B cell (primary cell): Measurements from ENCODE around the gene RABGAP1L. TPM values are rescaled to one million over a fixed set of nuclear protein-coding genes. Genes with fewer than 3 reads are reported as not detected.
"Not testable (repeated sequence)": the region's sequence is repeated elsewhere in the genome, so short reads cannot be mapped to it uniquely, and the experiment has no call there.

Source experiments
- ATAC-seq: fragments of 200-7000 bp; cut with Tn5 transposase; one replicate; pipeline ENCODE4 v1.10.0; 2021; ENCODE audit warnings: low read depth, mild to moderate bottlenecking, moderate number of reproducible peaks, moderate library complexity
- CTCF ChIA-PET: fragments of 350-600 bp; sonication (Branson Sonifier 250); formaldehyde crosslinking; loops from one replicate; lab custom pipeline; 2021; ENCODE audit warnings: antibody characterized with exemption, inconsistent platforms; lab: Charles Lee
- POLR2A ChIA-PET: fragments of 350-600 bp; sonication (Branson Sonifier 250); formaldehyde crosslinking; loops from one replicate; lab custom pipeline; 2021; ENCODE audit warnings: antibody characterized with exemption; lab: Charles Lee
- DNase-seq: peaks from one replicate; pipeline ENCODE4 v3.0.0; 2013
- H2AFZ ChIP-seq: 2 replicates; pipeline ENCODE4 v1.6.1; 2012; ENCODE audit warnings: mild to moderate bottlenecking, low read depth, low read length; ENCODE audit not compliant: insufficient read depth, poor library complexity, severe bottlenecking
- H3K27ac ChIP-seq, 2 donors: 1 replicate in 1 of 2; 2 replicates in 1 of 2; pipeline ENCODE4 v1.5.1; 2012 to 2013; ENCODE audit warnings: low read length in 2 of 2, mild to moderate bottlenecking in 2 of 2, moderate library complexity in 1 of 2
- H3K27me3 ChIP-seq, 4 experiments: fragments of 200-600 bp in 1 of 4; sonication (generic) in 1 of 4; replicated peaks in 1 of 4; 1 replicate in 2 of 4; 2 replicates in 2 of 4; pipeline versions ENCODE4 v1.6.1 to v1.7.0; 2013 to 2016; ENCODE audit warnings: low read length in 3 of 4, mild to moderate bottlenecking in 2 of 4, mixed read lengths in 1 of 4, moderate library complexity in 1 of 4; ENCODE audit not compliant: insufficient read depth in 4 of 4, control insufficient read depth in 3 of 4; ENCODE audit errors: control extremely low read depth in 1 of 4
- H3K36me3 ChIP-seq, 2 experiments: replicated peaks in 1 of 2; 1 replicate in 1 of 2; 2 replicates in 1 of 2; pipeline versions ENCODE4 v1.6.1 to v1.7.1; 2013; ENCODE audit warnings: low read length in 1 of 2; ENCODE audit not compliant: insufficient read depth in 2 of 2, control insufficient read depth in 1 of 2; ENCODE audit errors: control extremely low read depth in 1 of 2, extremely low read depth in 1 of 2
- H3K4me1 ChIP-seq, 2 donors: fragments of 200-600 bp in 1 of 2; sonication (generic) in 1 of 2; 1 replicate in 1 of 2; 2 replicates in 1 of 2; pipeline versions ENCODE4 v1.5.1 to v1.6.1; 2013 to 2017; ENCODE audit warnings: low read length in 2 of 2; ENCODE audit not compliant: control insufficient read depth in 2 of 2, insufficient read depth in 2 of 2
- H3K4me2 ChIP-seq: replicated peaks from 2 replicates; pipeline ENCODE3; 2012; ENCODE audit warnings: mild to moderate bottlenecking, low read depth, low read length; ENCODE audit not compliant: poor library complexity, severe bottlenecking
- H3K4me3 ChIP-seq, 5 experiments: fragments of 200-600 bp in 1 of 5; sonication (generic) in 1 of 5; 1 replicate in 3 of 5; 2 replicates in 2 of 5; pipeline versions ENCODE4 v1.5.1 to v1.7.0; 2011 to 2016; ENCODE audit warnings: low read length in 4 of 5, mild to moderate bottlenecking in 4 of 5, low read depth in 2 of 5, control low read depth in 1 of 5, moderate library complexity in 1 of 5; ENCODE audit not compliant: insufficient read depth in 1 of 5; ENCODE audit errors: control extremely low read depth in 1 of 5, extremely low read depth in 1 of 5
- H3K79me2 ChIP-seq: fragments of 200-600 bp; sonication (generic); one replicate; pipeline ENCODE4 v1.6.0; 2016; ENCODE audit warnings: low read length; ENCODE audit not compliant: control insufficient read depth, insufficient read depth
- H3K9ac ChIP-seq: fragments of 200-600 bp; sonication (generic); 2 replicates; pipeline ENCODE4 v1.6.1; 2017; ENCODE audit warnings: mild to moderate bottlenecking, low read length, moderate library complexity
- H3K9me3 ChIP-seq, 3 donors: one replicate each; pipeline versions ENCODE4 v1.6.1 to v1.7.1; 2013; ENCODE audit warnings: low read length in 2 of 3; ENCODE audit not compliant: control insufficient read depth in 2 of 3, insufficient read depth in 1 of 3; ENCODE audit errors: control extremely low read depth in 1 of 3
- H4K20me1 ChIP-seq: 2 replicates; pipeline ENCODE4 v1.6.0; 2012; ENCODE audit warnings: mild to moderate bottlenecking, low read length; ENCODE audit not compliant: insufficient read depth, control insufficient read depth, poor library complexity, severe bottlenecking
- H3K27ac Mint-ChIP-seq: one replicate; pipeline ENCODE4 v1.8.0; 2021; ENCODE audit warnings: mixed read lengths
- H3K27me3 Mint-ChIP-seq: one replicate; pipeline ENCODE4 v1.8.0; 2021; ENCODE audit warnings: mixed read lengths
- H3K4me1 Mint-ChIP-seq: one replicate; pipeline ENCODE4 v1.8.0; 2021; ENCODE audit warnings: mixed read lengths
- H3K4me3 Mint-ChIP-seq: one replicate; pipeline ENCODE4 v1.8.0; 2021; ENCODE audit warnings: mixed read lengths
- H3K9me3 Mint-ChIP-seq: one replicate; pipeline ENCODE4 v1.8.0; 2022; ENCODE audit warnings: mixed read lengths; ENCODE audit not compliant: insufficient read depth
- EZH2 ChIP-seq: IDR thresholded peaks from 2 replicates; pipeline ENCODE4 v1.6.1; 2012; ENCODE audit warnings: borderline replicate concordance, low read depth, mild to moderate bottlenecking, moderate library complexity, low read length; ENCODE audit not compliant: insufficient read depth, poor library complexity, severe bottlenecking
- WGBS: methylation state at CpG from one replicate; pipeline ENCODE4 v1.1.5; 2013; ENCODE audit warnings: missing lambda C conversion rate; ENCODE audit not compliant: insufficient coverage; 5-methylcytosine and 5-hydroxymethylcytosine counted together
- intact Hi-C: fragments of 100-400 bp; cut with micrococcal nuclease; formaldehyde crosslinking; loops from one replicate; pipeline ENCODE4 v1.10.0; 2022
- polyA plus RNA-seq: library from polyadenylated mRNA; depleted of rRNA; stranded (reverse); fragments of >200 nt; gene quantifications from 2 replicates; pipeline ENCODE4 v1.2.3, GENCODE V29; 2012
- total RNA-seq, 2 donors: library from RNA; stranded (reverse); fragments of 120-200 nt in 1 of 2; gene quantifications; 1 replicate in 1 of 2; 2 replicates in 1 of 2; pipeline versions ENCODE4 v1.2.3 to v1.2.4, GENCODE V29; 2013 to 2022
- TF ChIP-seq, protein P1 (sequence below): fragments of 200-600 bp; IDR thresholded peaks from one replicate; pipeline ENCODE4 v1.8.0; 2022; ENCODE audit warnings: antibody characterized with exemption, mild to moderate bottlenecking

The RABGAP1L gene
- total and polyA plus RNA-seq, 2 donors (not counting 1 experiment from before 2014, with no cell fraction given) = 34.9 to 159 TPM

DNA sequence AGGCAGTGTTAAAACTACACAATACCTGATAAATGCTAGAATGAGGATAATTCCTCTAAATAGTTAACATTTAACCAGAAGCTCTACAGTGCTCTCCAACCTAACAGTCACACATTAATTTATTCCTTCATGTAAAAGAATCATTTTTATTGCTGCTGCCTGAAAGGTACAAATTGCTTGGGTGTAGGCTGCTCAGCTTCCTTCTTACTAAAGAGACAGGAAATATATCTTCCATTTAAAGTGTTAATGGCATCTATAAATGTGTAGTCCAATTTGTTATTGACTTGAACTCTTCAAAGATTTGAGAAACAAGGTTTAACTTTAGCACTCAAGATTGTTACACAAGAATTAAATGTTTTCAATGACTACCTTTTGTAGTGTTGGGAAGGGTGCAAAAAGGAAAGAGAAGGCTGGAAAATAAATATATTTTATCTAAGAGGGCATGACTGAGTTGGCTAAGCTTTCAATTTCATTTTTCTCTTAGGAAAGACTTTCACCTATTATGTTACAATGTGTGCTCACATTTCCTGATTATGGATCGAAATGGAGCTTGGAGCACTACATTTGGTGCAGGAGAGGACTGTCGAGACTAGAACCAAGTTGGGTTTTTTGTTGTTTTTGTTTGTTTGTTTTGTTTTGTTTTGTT is 734.9 kb downstream of the RABGAP1L start:
- Histone ChIP-seq H3K36me3 (peaks cover 6% of the 10 kb centered on the region in 2 experiments), H3K9me3 (no peaks in the 10 kb centered on the region), H3K4me2 (no peak overlapping the region), H3K4me3 (no peak overlapping the region), H3K27ac (no peak overlapping the region), H3K79me2 (no peaks in the 10 kb centered on the region), H4K20me1 (no peaks in the 10 kb centered on the region), H3K9ac (no peak overlapping the region), H3K4me1 (no peaks in the 10 kb centered on the region), H2AFZ (no peak overlapping the region), H3K27me3 (no peaks in the 10 kb centered on the region)
- no peak for DNase-seq
- no peak for ATAC-seq
- no peak overlapping the region for H3K27ac Mint-ChIP-seq
- TF ChIP-seq, protein P1, sequence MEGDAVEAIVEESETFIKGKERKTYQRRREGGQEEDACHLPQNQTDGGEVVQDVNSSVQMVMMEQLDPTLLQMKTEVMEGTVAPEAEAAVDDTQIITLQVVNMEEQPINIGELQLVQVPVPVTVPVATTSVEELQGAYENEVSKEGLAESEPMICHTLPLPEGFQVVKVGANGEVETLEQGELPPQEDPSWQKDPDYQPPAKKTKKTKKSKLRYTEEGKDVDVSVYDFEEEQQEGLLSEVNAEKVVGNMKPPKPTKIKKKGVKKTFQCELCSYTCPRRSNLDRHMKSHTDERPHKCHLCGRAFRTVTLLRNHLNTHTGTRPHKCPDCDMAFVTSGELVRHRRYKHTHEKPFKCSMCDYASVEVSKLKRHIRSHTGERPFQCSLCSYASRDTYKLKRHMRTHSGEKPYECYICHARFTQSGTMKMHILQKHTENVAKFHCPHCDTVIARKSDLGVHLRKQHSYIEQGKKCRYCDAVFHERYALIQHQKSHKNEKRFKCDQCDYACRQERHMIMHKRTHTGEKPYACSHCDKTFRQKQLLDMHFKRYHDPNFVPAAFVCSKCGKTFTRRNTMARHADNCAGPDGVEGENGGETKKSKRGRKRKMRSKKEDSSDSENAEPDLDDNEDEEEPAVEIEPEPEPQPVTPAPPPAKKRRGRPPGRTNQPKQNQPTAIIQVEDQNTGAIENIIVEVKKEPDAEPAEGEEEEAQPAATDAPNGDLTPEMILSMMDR = no peak
- no peak for TF ChIP-seq EZH2
- ChIA-PET CTCF (no interaction called here), POLR2A (no interaction called here)
- H3K4me3 Mint-ChIP-seq = no peak overlapping the region
- intact Hi-C loops = no loop called here
- H3K9me3 Mint-ChIP-seq = no peaks in the 10 kb centered on the region
- H3K27me3 Mint-ChIP-seq = no peaks in the 10 kb centered on the region
- no peaks in the 10 kb centered on the region for H3K4me1 Mint-ChIP-seq
- no CpG with 5 or more reads among the region's 2 CpGs for WGBS

DNA sequence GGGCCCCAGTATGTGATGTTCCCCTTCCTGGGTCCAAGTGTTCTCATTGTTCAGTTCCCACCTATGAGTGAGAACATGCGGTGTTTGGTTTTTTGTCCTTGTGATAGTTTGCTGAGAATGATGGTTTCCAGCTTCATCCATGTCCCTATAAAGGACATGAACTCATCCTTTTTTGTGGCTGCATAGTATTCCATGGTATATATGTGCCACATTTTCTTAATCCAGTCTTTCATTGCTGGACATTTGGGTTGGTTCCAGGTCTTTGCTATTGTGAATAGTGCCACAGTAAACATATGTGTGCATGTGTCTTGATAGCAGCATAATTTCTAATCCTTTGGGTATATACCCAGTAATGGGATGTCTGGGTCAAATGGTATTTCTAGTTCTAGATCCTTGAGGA is 736.3 kb downstream of the RABGAP1L start:
- H3K27ac Mint-ChIP-seq, H3K27ac ChIP-seq, H3K9ac ChIP-seq, CTCF ChIA-PET, H3K4me1 Mint-ChIP-seq, H3K4me1 ChIP-seq, H3K9me3 Mint-ChIP-seq, H3K27me3 Mint-ChIP-seq, intact Hi-C loops, H4K20me1 ChIP-seq, H3K4me3 Mint-ChIP-seq, ATAC-seq, H3K4me3 ChIP-seq, H3K9me3 ChIP-seq, H3K4me2 ChIP-seq, H2AFZ ChIP-seq, H3K27me3 ChIP-seq, DNase-seq, H3K79me2 ChIP-seq, POLR2A ChIA-PET: not testable (repeated sequence)
- WGBS = no CpG with 5 or more reads among the region's 1 CpG
- H3K36me3 ChIP-seq = peaks cover 6 to 10% of the 10 kb centered on the region in 2 experiments
